IPS-18a (cell line): ENCODE measurements around the gene SLN.

Experiments used
- H3K27ac ChIP-seq: one replicate; pipeline ENCODE4 v1.5.1; 2013; ENCODE audit warnings: low read length
- H3K27me3 ChIP-seq: one replicate; pipeline ENCODE4 v1.6.1; 2013; ENCODE audit warnings: mild to moderate bottlenecking, low read length; ENCODE audit not compliant: control insufficient read depth, insufficient read depth
- H3K36me3 ChIP-seq: one replicate; pipeline ENCODE4 v1.6.1; 2013; ENCODE audit warnings: low read depth, low read length; ENCODE audit not compliant: control insufficient read depth
- H3K4me1 ChIP-seq: one replicate; pipeline ENCODE4 v1.6.1; 2013; ENCODE audit warnings: low read depth, low read length; ENCODE audit not compliant: control insufficient read depth
- H3K4me3 ChIP-seq: one replicate; pipeline ENCODE4 v1.5.1; 2013; ENCODE audit warnings: low read length
- H3K9ac ChIP-seq: one replicate; pipeline ENCODE4 v1.6.1; 2013; ENCODE audit warnings: mild to moderate bottlenecking, low read length, moderate library complexity
- H3K9me3 ChIP-seq: one replicate; pipeline ENCODE4 v1.6.1; 2013; ENCODE audit warnings: low read depth, low read length; ENCODE audit not compliant: control insufficient read depth

The SLN gene

DNA sequence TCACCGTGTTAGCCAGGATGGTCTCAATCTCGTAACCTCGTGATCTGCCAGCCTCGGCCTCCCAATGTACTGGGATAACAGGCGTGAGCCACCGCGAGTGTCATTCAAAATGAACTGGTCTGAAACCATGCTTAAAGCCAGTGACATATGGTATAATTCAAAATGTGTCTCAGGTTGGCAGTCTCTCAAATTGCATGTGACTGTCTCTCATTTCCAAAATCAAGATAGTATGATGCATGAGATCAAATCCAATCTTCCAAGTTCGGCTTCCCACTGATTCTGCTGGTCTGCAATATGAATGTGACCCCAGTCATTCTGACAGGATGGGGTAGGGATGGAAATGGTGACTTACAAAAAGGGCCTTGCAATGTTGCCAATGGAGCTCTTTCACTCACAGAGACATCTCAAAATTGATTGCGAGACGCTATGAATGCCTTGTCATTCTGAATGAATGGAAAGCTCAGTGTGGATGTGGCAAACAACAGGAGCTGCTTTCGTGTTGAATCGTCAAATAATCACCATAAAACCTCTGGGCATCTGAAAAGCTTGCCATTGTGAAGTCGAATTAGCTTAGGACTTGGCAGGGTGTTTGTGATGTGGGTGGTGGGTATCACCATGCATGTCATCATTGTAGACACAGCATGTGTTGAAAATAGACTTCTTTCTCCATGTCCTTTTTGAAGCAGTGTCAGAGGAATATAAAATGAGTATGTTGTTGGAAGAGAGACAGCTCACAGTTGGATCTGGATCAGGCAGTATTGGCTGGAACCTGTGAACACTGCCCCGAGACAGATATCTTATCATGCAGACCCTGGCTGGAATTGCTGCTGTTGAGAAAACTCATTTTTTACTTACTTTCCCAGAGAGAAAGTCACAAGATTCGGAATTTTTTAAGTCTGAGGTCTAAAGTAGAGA lies 12.2 kb downstream of the SLN start:
- H3K27ac ChIP-seq = no peak overlapping the region
- H3K4me3 ChIP-seq = no peak overlapping the region
- H3K4me1 ChIP-seq = peaks cover 3% of the 10 kb centered on the region
- no peaks in the 10 kb centered on the region for H3K9me3 ChIP-seq
- no peaks in the 10 kb centered on the region for H3K36me3 ChIP-seq
- no peaks in the 10 kb centered on the region for H3K27me3 ChIP-seq
- H3K9ac ChIP-seq = no peak overlapping the region

DNA sequence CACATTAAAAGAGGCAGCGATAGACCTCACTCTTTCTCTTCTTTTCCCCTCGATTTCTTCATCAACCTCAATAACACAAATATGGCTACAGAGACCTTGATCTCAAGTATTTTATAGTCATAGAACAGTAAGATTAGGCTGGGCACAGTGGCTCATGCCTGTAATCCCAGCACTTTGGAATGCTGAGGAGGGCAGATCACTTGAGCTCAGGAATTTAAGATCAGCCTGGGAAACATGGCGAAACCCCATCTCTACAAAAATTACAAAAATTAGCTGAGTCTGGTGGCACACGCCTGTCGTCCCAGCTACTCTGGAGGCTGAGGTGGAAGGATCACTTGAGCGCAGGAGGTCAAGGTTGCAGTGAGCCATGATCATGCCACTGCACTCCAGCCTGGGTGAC lies 14.6 kb downstream of the SLN start:
- Histone ChIP-seq H3K9ac (no peak overlapping the region), H3K27me3 (no peaks in the 10 kb centered on the region), H3K27ac (no peak overlapping the region), H3K36me3 (no peaks in the 10 kb centered on the region), H3K9me3 (no peaks in the 10 kb centered on the region), H3K4me1 (peaks cover 3% of the 10 kb centered on the region), H3K4me3 (no peak overlapping the region)

DNA sequence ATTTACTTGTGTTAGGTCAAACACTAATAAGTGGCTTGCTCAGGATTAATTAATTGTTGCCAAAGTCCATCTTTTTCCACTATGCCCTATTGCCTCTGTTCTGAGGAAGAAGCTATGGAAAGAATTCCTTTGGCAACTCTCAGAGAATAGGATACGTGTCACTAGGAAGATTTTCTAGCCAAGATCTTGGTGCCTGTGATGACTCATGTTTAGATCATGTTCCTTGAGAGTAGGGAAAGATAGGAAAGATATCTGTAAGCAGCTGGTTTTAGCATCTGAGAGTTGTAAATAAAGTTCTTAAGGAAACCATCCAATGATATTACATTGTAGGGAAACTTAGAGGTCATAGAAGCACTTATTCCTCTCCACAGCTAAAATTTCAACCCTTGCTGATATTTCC lies 15.7 kb downstream of the SLN start:
- no peaks in the 10 kb centered on the region for H3K27me3 ChIP-seq
- H3K9me3 ChIP-seq = no peaks in the 10 kb centered on the region
- no peak overlapping the region for H3K9ac ChIP-seq
- peaks cover 3% of the 10 kb centered on the region for H3K4me1 ChIP-seq
- H3K36me3 ChIP-seq = no peaks in the 10 kb centered on the region
- H3K27ac ChIP-seq = no peak overlapping the region
- no peak overlapping the region for H3K4me3 ChIP-seq

DNA sequence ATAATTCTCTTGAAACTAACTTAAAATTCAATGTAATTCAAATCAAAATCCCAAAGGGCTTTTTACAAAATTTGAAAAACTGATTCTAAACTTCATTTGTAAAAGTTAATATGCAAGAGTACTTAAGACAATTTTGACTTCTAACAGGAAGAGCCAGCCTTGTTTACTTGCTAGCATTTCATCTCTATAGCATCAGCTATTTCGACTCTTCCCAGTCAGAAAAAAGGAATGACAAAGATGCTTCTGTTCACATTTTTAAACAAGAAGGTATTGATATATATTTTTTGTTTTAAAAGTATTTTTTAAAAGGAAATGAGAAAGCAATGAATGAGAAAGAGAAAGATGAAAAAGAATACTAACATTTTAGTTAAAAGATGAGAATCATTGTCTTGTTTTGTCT lies 16.4 kb downstream of the SLN start:
- Histone ChIP-seq H3K9ac (no peak overlapping the region), H3K27me3 (no peaks in the 10 kb centered on the region), H3K4me1 (no peaks in the 10 kb centered on the region), H3K27ac (no peak overlapping the region), H3K36me3 (no peaks in the 10 kb centered on the region), H3K4me3 (no peak overlapping the region), H3K9me3 (no peaks in the 10 kb centered on the region)

DNA sequence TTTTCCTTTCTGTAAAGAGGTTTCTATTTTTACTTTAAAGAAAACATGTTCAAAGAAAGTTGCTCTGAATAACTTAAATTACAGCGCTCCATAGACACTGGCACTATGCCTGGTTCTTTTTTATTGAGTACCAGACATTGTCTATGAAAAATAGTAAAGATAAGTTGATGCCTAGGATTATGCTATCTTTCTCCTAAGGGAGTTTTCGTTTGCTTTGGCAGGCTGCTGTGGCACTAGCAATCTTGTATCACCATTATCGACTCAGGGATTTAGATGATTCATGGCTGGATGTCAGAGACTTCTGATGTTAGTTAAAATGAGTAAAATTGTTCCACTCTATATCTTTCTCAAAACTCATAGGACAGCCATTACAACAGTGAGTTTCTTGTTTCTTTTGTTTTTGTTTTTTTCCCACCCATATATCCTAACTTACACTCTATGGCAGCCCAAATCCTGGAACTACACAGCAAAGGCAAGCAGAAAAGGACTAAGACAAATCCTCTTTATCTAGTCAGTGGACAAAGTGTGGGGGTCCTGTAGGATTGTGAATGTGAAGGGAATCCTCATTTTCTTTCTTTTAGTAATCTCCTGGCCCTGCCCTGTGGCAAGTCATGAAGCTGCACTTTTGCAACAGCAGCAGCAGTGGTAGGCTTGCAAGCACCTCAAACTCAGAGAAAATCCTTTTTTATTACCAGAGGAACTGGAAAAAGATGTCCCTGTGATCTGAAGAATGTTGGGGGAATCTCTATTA lies 20.7 kb downstream of the SLN start:
- Histone ChIP-seq H3K4me3 (no peak overlapping the region), H3K27ac (no peak overlapping the region), H3K9ac (no peak overlapping the region), H3K27me3 (no peaks in the 10 kb centered on the region), H3K4me1 (no peaks in the 10 kb centered on the region), H3K9me3 (no peaks in the 10 kb centered on the region), H3K36me3 (no peaks in the 10 kb centered on the region)

DNA sequence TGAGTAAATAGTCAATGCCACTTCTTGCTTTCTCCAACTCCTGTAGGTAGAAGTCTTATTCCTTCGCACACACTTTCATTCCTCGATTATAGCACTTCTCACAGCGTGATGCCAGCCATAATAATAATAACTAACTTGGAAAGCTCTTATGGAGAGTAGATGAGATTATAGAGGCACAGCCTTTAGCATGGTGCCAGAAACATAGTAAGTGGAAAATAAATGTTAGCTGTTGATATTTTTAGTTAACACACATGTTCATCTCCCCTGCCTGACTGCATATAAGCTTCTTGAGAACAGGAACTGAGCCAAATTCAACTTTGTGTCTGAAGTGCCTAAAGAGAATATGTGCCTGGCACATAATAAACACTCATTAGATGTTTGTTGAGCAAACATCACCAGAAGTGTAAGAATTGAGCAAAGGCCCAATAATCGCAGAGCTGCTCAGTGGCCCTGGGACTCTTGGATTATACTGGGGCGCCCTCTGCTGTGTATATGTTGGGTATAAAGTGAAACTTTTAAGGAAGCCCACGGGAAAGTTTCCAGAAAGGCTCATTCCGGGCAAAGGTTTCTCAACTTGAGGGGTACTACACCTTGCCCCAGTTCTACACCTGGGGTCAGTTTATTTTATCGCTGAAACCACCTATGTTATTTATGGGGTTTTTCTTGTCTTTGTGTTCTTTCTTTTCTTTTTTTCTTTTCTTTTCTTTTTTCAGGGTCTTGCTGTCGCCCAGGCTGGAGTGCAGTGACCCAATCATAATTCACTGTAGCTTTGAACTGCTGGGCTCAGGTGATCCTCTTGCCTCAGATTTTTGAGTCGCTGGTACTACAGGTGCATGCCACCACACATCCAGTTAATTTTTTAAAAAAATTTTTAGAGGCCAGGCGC lies 22.3 kb downstream of the SLN start:
- no peaks in the 10 kb centered on the region for H3K4me1 ChIP-seq
- no peaks in the 10 kb centered on the region for H3K36me3 ChIP-seq
- H3K4me3 ChIP-seq = no peak overlapping the region
- no peaks in the 10 kb centered on the region for H3K9me3 ChIP-seq
- H3K27me3 ChIP-seq = no peaks in the 10 kb centered on the region
- no peak overlapping the region for H3K9ac ChIP-seq
- no peak overlapping the region for H3K27ac ChIP-seq

DNA sequence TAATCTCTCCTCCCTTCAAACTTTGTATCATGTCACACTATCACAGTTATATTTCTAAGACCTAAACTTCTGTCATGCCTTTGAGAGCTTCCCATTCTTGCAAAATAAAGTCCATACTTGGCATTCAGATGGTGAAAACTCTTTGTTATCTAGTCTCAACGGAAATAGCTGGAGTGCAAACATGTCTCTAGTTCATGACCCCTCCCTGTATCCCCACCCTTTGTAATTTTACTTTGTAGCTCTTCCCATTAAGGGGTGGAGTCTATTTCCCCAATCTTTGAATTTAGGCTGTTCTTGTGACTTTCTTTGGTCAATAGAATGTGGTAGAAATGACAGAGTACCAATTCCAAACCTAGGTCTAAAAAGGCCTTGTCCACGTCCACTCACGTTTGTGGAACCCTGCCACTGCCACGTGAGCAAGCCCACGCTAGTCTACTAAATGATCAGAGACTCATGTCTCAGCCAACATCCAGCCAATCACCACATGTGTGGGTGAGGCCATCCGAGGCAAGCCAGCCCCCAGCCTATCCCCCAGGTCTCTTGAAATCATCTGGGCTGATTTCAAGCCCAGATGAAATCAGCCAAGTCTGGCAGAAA lies 23.4 kb downstream of the SLN start:
- no peak overlapping the region for H3K9ac ChIP-seq
- no peaks in the 10 kb centered on the region for H3K9me3 ChIP-seq
- no peaks in the 10 kb centered on the region for H3K27me3 ChIP-seq
- no peaks in the 10 kb centered on the region for H3K36me3 ChIP-seq
- H3K4me1 ChIP-seq = no peaks in the 10 kb centered on the region
- no peak overlapping the region for H3K27ac ChIP-seq
- H3K4me3 ChIP-seq = no peak overlapping the region

DNA sequence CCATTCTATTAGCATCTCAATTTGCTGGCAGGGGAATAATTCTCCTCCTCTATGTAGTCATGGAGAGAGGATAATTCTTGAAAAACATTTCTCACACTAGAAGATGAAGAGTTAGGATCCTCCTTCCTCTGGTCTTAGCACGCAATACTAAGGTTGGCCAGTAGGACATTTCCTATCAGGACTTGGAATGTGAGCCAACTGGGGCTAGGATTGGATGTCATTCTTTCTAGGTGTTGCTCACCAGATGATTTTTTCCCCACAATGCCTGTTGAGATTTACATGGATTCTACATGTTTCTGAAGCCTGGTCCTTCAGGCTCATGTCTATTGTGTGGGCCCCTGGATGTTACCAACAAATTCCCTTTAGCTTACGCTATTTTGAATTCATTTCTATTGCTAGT lies 28.0 kb downstream of the SLN start:
- Histone ChIP-seq H3K27ac (no peak overlapping the region), H3K27me3 (no peaks in the 10 kb centered on the region), H3K36me3 (no peaks in the 10 kb centered on the region), H3K9me3 (no peaks in the 10 kb centered on the region), H3K9ac (no peak overlapping the region), H3K4me3 (no peak overlapping the region), H3K4me1 (no peaks in the 10 kb centered on the region)

DNA sequence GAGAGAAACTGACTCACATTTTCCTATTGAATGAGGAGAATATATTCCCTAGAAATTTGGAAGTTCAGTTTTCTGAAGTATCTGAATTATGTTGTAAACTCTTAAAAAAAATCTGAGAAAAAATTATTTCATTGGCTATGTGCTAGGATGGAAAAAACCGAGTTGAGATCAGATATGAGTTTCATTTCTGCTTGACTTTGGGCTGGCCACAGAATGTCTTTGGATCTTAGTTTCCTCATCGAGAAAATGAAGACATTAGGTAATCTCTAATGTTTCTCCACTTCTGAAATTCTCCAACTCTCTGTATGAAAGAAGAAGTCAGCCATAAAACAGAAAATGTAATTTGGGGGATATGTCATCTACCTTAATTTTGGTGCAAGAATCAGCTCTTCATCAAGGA lies 28.8 kb downstream of the SLN start:
- Histone ChIP-seq H3K4me3 (no peak overlapping the region), H3K4me1 (no peaks in the 10 kb centered on the region), H3K9me3 (no peaks in the 10 kb centered on the region), H3K9ac (no peak overlapping the region), H3K36me3 (no peaks in the 10 kb centered on the region), H3K27ac (no peak overlapping the region), H3K27me3 (no peaks in the 10 kb centered on the region)

DNA sequence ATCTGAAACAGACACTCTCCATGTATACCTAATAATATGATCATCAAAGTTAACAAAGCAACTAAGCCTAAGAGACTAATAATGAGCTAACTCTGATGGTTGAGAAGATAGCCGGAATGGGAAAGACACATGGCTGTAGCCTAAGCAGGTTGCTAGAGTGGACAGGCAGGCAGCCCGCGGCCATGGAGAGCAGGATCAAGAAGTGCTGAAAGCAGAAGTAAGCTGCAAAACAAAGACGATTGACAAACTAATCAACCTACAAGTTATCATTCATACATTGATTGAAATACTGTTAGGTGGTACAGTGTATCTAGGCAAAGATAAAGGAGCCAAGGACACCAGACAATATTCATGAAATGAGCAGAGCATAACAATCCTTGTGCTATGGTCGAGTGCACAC lies 29.3 kb downstream of the SLN start:
- Histone ChIP-seq H3K4me1 (no peaks in the 10 kb centered on the region), H3K36me3 (no peaks in the 10 kb centered on the region), H3K27ac (no peak overlapping the region), H3K9me3 (no peaks in the 10 kb centered on the region), H3K27me3 (no peaks in the 10 kb centered on the region), H3K9ac (no peak overlapping the region), H3K4me3 (no peak overlapping the region)

DNA sequence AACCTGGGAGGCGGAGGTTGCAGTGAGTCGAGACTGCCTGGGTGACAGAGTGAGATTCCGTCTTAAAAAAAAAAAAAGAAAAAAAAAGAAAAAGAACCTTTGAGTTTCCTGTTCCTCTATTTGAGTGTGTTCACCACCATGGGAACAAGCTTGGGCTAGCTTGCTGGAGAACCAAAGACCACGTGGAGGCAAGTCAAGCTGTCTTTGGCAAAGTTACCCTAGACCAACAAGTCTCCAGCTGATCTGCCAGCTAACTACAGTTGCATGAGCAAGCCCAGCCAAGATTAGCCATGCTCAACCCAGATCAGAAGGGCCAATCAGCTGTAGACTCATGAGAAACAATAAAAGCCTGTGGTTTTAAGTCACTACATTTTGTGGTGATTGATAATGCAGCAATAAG lies 29.7 kb downstream of the SLN start:
- H3K9ac ChIP-seq = no peak overlapping the region
- no peaks in the 10 kb centered on the region for H3K27me3 ChIP-seq
- no peak overlapping the region for H3K27ac ChIP-seq
- no peak overlapping the region for H3K4me3 ChIP-seq
- H3K9me3 ChIP-seq = no peaks in the 10 kb centered on the region
- H3K36me3 ChIP-seq = no peaks in the 10 kb centered on the region
- no peaks in the 10 kb centered on the region for H3K4me1 ChIP-seq
